Right renal cortex interstitium (tissue), 3 donors: Measurements from ENCODE around the gene FTO. TPM values are rescaled to one million over a fixed set of nuclear protein-coding genes. Genes with fewer than 3 reads are reported as not detected.
A peak's percentile ranks its signal among the peaks of the same experiment; 100 is the strongest.

ENCODE experiments used
- DNase-seq, 3 donors: peaks; one replicate each; pipeline ENCODE4 v3.0.0-alpha.2; 2013; ENCODE audit warnings: low read depth in 3 of 3, low spot score in 2 of 3
- polyA plus RNA-seq, 3 donors: library from polyadenylated mRNA; unstranded; fragments of 120-200 nt; gene quantifications; one replicate each; pipeline ENCODE4 v1.2.1, GENCODE V29; 2013; ENCODE audit not compliant: insufficient read length in 3 of 3

Gene FTO
- polyA plus RNA-seq, 3 donors, result 91.4 to 104 (median 92.7) TPM

DNA sequence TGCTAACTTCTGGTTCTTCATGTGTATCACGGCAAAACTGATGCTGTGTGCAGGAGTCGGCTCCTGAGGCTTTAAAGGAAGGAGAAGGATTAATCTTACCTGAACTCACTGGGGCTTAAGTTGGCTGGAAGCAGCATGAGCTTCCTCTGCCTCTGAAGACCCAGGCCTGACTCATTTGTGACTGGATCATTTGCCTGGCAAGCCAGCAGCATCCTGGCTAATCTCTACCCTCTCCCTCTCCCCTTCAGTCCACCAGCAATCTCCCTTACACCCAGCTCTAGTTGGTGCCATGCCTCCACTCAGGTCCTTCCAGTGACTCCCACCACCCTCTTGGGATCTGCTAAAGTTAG is 432.3 kb downstream of the FTO start:
- no peak for DNase-seq

DNA sequence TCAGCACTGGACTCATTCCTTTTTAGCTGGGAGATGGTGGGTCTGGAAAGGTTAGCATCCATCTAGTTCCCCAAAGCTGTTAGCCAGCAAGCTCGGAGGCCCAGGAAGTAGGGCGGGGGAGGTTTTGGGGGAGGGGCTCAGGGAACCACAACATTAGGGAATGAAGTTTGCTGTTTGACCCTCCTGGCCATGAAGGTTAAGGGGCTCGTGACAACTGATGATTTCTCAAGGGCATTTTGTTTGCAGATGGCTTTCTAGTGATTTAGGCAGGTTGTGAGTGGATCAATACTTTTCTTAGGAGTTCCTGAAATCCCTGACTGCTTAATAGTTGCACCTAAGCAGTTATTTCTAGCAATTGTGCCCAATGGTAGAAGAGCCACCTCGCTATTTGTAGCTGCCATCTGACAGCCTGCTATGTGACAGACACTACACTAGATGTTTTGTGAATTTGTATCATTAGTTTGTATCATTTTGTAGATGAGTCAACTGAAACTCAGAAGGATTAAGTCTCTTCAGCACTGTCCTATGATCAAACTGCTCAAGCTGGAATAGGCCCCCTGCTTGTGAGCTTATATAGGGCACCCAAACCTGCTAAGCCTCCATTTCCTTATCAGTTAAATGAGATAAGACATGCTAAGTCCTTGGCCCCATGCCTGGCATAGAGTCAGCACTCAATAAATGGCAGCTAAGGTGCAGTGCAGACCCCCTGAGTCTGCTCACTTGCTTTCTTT is 436.3 kb downstream of the FTO start:
- no peak for DNase-seq

DNA sequence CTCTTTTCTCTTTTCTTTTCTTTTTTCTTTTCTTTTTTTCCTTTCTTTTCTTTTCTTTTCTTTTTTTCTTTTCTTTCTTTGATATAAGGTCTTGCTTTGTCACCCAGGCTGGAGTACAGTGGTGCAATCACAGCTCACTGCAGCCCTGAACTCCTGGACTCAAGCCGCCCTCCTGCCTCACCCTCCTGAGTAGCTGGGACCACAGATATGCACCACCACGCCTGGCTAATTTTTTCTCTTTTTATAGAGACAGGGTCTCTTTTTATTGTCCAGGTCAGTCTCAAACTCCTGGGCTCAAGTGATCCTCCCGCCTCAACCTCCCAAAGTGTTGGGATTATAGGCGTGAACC is 436.8 kb downstream of the FTO start:
- DNase-seq, result no peak

DNA sequence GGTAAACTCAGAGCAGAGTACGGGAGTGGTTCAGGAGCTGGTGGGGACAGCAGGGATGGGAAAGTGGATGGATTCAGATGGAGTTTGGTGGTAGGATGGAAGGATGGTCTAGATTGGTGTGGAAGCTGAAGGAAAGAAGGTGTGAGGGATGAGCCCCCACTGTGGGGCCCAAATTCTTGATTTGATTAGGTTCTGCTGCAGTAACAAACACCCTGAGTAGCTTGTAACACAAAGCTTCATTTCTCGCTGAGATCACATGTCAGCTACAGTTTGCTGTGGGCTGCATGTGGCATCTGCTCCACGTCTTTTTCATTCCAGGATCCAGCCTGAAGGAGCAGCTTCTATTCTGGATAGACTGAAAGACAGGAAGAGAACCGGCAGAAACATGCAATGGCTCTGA is 438.8 kb downstream of the FTO start:
- DNase-seq, result no peak

DNA sequence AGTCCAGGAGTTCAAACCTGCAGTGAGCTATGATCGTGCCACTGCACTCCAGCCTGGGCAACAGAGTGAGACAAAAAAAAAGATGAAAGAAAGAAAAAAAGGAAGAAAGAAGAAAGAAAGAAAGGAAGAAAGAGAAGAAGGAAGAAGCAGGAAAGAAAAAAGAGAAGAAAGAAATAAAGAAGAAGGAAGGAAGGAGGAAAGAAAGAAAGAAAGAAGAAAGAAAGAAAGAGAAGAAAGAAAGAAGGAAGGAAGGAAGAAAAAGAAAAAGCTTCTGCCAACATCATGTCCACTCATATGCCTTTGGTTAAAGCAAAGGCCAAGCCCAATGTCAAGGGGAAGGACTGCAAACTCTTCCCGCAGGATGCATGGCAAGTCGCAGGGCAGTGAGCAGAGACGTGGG is 439.5 kb downstream of the FTO start:
- DNase-seq, result no peak

DNA sequence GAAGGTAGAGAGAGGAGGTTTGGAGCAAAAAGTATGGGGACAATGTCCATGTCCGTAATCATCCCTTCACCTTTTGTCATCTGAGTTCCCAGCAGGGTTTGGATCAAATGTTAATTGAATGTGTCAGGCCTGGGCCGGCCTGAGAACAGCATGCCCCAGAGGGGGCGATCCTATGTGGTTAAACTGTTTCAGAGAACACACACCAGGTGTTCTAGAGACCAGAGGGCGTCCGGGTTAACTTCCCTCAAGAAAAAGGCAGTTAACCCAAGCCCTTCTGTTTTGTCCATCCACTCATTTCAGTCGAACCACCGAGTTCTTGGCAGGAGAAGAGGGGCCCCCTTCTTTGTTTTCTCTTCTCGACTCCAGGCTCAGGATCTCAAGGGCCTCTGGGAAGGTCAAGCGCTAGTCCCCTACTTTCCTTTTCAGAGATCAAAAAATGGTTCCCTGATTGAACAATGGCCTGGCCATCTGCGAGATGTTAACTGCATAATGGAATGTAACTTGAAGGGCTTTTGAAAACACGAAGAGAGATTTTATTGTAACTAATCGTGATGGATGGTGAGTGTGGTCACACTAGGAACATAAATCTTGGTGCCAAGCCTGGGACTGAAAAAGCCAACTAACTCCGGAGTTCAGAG is 440.1 kb downstream of the FTO start:
- DNase-seq, result peak; percentile 25 to 41 (median 31)

DNA sequence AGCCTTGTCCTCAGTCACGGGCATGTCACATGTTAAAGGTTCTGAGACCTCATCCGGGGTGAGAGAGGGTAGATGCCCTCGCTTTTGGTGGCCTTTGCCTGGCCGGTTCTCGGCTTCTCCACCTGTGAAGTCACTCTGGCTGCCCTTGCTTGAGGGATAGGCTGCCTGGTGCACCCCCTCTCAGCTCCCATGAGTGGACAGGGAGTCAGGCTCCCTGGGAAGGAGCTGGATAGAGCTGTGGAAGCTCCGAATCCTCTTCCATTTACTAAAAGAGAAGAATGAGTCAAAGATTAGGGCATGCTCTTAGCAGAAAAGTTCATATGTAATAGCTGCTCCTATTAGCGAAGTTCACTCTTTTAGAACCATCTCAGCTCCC is 440.6 kb downstream of the FTO start:
- DNase-seq, result no peak

DNA sequence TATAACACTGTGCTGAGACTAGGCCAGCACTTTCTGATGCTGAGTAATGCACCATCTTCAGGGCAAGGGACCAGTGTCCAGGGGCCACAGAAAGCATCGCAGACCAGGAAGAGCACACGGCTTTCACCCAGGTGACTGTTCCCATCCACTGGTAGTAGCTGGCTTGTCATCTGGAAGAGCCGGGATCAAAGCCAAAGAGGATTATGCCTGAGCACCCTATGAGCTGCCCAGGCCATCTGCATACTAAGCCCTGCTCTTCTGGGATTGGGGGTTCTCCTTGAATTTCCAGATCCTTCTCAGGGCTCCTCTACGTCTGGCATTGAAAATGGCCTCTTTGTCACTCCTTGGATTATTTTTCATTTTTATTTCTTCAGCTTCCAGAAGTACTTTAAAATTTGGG is 441.9 kb downstream of the FTO start:
- no peak for DNase-seq

DNA sequence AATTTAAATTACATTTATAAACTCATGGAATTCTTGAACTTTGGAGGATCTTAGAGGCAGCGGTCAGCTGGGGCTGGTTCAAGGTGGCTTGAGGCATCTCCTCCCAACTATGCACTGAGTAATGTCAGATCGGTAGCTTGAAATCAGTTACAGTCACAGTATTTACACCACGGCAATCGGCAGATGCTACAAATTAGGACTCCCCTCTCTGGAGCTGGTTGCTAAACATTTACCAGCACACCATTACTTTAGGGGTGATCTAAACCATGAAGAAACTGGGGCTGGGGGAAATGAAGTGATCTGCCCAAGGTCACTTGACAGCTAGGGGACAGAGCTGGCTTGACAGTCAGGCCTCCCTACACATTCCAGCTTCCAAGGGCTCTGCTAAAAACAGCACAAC is 445.0 kb downstream of the FTO start:
- no peak for DNase-seq

DNA sequence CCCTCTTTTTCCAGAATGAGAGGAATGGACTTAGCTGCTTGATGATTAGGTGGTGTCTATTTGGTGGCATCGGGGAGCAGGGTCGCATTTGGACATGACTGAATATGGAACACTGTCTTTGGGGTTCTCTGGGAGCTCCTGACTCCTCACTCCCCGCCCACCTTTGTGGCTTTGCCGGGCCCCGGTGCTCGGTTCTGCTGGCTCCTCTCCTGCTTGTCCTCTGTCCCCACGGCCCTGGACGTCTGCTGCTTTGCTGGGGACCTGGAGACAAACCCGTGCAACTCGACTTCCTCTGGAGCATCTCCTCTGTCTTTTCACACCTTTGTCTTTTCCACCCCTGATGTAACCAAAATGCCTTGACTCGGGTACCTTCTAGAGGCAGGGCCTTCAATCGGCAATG is 446.9 kb downstream of the FTO start:
- DNase-seq, result no peak

DNA sequence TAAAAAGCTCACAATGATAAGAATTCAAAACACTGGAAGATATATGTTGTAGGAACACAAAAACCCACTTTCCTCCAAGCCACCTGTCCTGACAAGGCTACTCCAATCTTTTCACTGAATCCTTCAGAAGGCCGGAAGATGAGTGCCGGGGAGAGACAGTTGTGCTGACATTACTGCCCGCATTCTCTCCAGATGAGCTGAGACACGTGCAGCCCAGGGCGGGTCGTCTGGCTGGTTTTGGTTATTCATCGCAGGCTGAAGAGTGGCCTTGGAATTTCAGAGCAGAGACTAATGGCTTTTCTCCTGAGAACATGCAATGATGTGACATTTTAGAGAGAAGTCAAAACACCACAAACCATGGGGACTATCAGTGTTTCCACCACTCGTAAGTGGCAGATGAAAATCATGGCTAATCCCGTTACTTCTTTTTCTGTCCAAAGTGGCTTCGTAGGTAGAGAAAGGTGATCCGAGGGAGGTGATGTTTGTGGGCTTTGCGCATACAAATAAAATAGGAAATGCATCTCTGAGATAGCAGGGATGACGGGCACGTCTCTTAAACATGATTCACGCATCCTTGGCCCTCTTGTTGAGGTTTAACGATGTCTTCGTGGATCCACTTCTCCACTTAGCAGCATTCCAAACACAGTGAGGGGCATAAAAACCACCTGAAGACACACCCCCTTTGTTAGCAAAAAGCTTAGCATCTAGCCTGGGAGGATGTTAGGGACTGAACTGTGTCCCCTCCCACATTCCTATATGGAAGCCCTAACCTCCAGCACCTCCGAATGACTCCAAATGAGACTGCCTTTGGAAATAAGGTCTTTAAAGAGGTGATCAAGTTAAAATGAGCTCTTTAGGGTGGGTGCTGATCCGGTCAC is 448.6 kb downstream of the FTO start:
- DNase-seq, result no peak

DNA sequence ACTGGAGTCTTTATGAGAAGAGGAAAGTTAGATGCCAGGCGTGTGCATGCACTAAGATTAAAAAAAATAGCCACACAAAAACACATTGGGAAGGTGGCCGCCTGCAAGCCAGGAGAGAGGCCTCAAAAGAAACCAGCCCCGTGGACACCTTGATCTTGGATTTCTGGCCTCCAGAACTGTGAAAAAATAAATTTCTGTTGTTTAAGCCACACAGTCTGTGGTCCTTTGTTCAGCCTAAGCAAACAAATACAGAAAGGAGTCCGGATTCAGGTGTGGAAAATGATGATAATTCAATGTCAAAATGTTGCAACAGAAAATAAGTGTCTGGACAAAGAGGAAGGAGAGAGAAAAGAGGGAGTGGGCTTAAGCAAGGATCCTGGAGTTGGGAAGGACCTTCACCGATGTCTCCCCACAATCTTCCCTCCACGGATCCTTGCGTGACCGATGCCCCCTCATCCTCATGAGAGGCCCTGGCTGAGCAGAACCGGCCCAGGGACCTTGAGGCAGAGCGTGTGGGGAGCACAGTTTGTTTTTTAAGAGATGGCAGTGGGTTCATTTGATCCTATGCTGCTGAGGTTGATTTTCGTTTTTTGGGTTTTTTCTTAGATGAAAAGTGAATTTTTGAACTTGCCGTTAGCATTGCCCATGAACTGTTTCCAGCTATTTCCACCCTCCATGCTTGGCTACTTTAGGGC is 449.4 kb downstream of the FTO start:
- DNase-seq, result no peak

DNA sequence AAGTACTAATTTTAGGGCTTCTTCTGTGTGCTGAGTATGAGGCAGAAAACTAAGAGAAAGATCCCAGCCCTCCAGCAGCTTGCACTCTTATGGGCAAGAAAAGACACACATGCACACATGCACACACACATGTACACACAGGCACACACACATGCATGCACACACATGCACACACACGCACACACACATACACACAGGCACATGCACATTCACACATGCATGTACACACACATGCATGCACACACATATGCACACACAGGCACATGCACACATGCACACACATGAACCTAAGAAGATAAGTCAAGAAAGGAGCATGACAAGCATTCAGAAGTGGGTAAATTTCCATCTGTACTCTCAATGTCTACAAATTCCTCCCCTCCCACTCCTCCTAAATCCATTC is 452.4 kb downstream of the FTO start:
- DNase-seq, result no peak

DNA sequence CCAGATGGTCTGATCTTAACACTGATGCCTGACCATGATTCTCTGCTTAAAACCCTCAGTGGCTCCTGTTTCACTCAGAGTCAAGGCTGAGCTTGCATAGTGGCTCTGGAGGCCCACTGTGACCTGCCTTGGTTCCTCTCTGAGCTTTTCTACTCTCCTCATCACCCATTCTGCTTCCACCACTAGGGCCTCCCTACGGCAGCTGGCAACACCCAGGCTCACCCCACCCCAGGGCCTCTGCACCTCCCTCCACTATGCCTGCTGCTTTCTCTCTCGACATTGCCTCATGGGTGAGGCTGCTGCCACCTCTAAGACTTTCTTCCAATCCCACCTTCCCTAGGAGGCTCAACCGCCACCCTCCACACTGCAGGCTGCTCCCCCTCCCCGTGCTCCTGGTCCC is 455.0 kb downstream of the FTO start:
- DNase-seq, result no peak

DNA sequence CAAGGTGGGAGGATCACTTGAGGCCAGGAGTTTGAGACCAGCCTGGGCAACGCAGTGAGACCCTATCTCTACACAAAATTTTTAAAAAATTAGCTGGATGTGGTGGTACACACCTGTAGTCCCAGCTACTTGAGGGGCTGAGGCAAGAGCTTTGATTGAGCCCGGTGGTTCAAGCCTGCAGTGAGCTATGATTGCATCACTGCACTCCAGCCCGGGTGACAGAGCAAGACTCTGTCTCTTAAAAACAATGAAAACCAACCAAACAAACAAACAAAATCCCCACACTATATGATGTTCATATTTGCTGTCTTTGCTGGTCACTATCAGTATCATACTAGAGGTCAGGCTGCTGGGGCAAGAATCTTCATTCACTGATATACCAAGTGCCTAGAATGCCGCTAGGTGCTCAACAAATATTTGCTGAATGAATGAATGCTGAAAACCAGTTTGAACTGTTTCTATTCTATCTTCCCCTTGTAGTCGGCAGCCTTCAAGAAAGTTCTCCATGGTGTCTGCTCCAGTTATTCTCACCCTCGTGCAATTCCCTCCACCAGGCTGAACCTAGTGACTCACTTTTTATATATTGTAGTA is 455.6 kb downstream of the FTO start:
- DNase-seq, result no peak

DNA sequence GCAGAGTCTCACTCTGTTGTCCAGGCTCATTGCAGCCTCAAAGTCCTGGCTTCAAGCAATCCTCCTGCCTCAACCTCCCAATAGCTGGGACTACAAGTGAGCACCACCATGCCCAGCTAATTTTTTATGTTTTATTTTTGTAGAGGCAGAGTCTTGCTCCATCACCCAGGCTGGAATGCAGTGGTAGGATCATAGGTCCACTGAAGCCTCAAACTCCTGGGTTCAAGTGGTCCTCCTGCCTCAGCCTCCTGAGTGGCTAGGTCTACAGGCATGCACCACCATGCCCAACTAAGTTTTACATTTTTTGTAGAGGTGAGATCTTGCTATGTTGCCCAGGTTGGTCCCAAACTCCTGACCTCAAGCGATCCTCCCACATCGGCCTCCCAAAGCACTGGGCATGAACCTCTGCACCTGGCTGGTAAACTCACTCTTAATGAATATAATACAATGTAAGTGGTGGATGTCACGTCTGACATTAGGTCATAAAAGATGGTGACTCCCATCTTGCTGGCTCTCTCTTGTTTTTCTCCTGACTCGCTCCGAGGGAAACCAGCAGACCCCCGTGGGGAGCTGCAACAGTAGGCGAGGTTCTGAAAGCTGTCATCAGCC is 456.4 kb downstream of the FTO start:
- DNase-seq, result no peak

DNA sequence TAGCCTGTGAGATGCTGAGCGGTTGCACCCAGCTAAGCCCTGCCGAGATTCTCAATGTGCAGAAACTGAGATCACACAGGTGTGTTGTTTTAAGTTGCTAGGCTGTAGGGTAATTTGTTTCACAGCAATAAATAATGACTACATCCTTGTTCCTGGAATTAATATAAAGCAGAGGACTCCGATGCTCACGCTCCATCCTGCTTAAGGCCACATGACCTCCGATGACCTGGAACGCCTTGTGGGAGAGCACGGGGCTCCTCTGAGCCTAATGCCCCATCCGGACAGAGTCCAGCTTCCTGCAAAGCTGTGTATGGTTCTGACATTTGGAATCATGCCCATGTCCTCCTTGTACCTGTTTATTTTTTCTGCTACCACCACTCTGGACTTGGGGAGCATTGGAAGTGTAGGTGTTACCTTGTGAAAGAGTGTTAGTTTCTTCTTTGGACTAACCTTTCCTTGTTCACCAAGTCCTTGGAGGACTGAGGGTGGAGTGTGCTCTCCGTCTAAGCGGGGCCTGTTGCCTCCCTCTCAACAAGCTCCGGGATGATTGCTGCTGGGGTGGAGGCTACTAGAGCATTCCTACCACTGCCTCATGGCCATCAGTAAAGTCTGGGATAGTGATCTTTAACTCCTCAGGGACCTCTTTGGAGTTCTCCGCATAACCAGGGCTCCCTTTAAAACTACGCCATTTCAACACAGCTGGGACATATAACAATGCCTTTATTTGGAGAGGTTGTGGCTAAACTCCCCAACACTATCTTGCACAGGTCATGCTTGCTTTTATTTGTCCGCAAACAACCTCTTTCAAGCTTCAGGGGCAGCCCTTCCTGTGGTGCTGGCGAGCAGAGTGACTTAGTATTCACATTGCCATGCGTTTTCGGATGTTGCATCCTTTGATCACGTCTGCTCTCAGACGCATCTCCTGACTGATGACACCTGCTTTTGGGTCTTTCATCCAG is 457.3 kb downstream of the FTO start:
- DNase-seq, result no peak

DNA sequence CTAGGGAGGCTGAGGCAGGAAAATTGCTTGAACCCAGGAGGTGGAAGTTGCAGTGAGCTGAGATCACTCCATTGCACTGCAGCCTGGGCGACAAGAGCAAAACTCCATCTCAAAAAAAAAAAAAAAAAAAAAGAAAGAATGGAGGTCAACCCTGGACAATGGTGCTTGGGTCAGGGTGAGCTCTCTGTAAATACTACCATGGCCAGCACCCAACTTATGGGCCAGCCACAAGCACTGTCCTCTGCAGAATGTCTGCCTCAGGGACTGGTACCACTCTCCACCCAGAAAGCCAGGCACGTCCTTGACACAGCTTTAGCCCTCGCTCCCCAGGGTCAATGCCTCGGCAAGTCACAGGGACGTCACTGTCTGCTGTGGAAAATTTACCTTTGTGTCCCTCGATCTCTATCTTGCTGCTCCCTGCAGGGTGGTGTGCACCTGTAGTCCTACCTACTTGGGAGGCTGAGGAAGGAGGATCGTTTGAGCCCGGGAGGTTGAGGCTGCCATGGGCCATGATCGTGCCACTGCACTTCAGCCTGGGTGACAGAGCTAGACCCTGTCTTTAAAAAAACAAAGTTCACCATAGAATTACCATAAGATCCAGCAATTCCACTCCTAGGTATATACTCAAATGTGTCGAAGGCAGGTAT is 459.4 kb downstream of the FTO start:
- no peak for DNase-seq

DNA sequence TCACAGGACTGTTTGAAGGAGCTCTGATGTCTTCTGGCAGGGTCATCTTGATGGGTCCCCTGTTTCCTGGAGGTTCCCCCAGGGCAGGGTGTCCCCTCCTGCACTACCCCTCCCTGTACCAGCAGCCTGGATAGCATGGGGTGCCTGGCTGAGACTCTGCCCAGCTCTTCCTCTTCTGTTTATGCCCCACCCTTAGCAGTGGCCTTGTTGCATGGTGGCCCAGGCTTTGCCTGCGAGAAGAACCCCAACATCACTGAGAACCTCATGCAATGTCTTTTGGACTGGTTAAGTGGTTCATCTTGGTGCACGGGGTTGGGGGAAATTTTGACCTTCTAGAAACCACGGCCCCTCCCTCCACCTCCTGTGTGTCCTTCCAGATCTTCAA is 460.8 kb downstream of the FTO start:
- DNase-seq, result no peak
